Hepatocyte (in vitro differentiated cells): ENCODE data around the gene PTGER2. TPM values are rescaled to one million over a fixed set of nuclear protein-coding genes. Genes with fewer than 3 reads are reported as not detected.

Experiments used
- DNase-seq: peaks from one replicate; pipeline ENCODE4 v3.0.0-alpha.2; 2016; ENCODE audit warnings: low spot score
- H2AFZ ChIP-seq: fragments of 200-600 bp; sonication (generic); 2 replicates; pipeline ENCODE4 v1.6.0; 2016; ENCODE audit warnings: antibody characterized with exemption, mild to moderate bottlenecking
- H3K27ac ChIP-seq: fragments of 200-600 bp; sonication (generic); 2 replicates; pipeline ENCODE4 v1.5.1; 2016; ENCODE audit warnings: mild to moderate bottlenecking
- H3K27me3 ChIP-seq: fragments of 200-600 bp; sonication (generic); 2 replicates; pipeline ENCODE4 v1.6.1; 2016
- H3K36me3 ChIP-seq: fragments of 200-600 bp; sonication (generic); replicated peaks from 2 replicates; pipeline ENCODE4 v1.5.1; 2016; ENCODE audit warnings: low read depth; ENCODE audit not compliant: insufficient read depth
- H3K4me1 ChIP-seq: fragments of 200-600 bp; sonication (generic); 2 replicates; pipeline ENCODE4 v1.5.1; 2016; ENCODE audit warnings: mild to moderate bottlenecking, moderate library complexity; ENCODE audit not compliant: insufficient read depth
- H3K4me2 ChIP-seq: fragments of 200-600 bp; sonication (generic); 2 replicates; pipeline ENCODE4 v1.6.0; 2016
- H3K4me3 ChIP-seq: fragments of 200-600 bp; sonication (generic); 2 replicates; pipeline ENCODE4 v1.5.1; 2016; ENCODE audit warnings: mild to moderate bottlenecking
- H3K79me2 ChIP-seq: fragments of 200-600 bp; sonication (generic); 2 replicates; pipeline ENCODE4 v1.6.0; 2017; ENCODE audit warnings: mild to moderate bottlenecking
- H3K9me2 ChIP-seq: fragments of 200-600 bp; sonication (generic); replicated peaks from 2 replicates; pipeline ENCODE4 v1.6.0; 2017; ENCODE audit warnings: mild to moderate bottlenecking; ENCODE audit not compliant: insufficient read depth
- H3K9me3 ChIP-seq: fragments of 200-600 bp; sonication (generic); 2 replicates; pipeline ENCODE4 v1.5.1; 2016; ENCODE audit warnings: low read depth, mild to moderate bottlenecking
- H4K20me1 ChIP-seq: fragments of 200-600 bp; sonication (generic); 2 replicates; pipeline ENCODE4 v1.6.0; 2016; ENCODE audit warnings: mild to moderate bottlenecking; ENCODE audit not compliant: insufficient read depth, poor library complexity, severe bottlenecking
- EZH2 ChIP-seq: fragments of 200-600 bp; sonication (generic); IDR thresholded peaks from 2 replicates; pipeline ENCODE4 v1.6.1; 2016; ENCODE audit warnings: antibody characterized with exemption, mild to moderate bottlenecking, borderline replicate concordance
- EZH2phosphoT487 ChIP-seq: fragments of 200-600 bp; sonication (generic); IDR thresholded peaks from one replicate; pipeline ENCODE4 v1.6.1; 2018; ENCODE audit warnings: antibody characterized with exemption, mild to moderate bottlenecking, low read depth, moderate library complexity; ENCODE audit not compliant: unreplicated experiment, severe bottlenecking
- WGBS: methylation state at CpG from one replicate; pipeline ENCODE4 v1.1.6; 2016; ENCODE audit warnings: low lambda C conversion rate; ENCODE audit errors: missing lambda C conversion rate; 5-methylcytosine and 5-hydroxymethylcytosine counted together
- polyA plus RNA-seq: library from polyadenylated mRNA; unstranded; fragments of >200 nt; fragmentation: Nextera tagmentation; extraction: Ambion mirVana; gene quantifications from 2 replicates; pipeline ENCODE4 v1.2.1, GENCODE V29; 2016
- total RNA-seq: library from RNA; depleted of rRNA; stranded (reverse); fragments of >200 nt; gene quantifications from 2 replicates; pipeline ENCODE4 v1.2.3, GENCODE V29; 2014
- TF ChIP-seq, protein P1 (sequence below): fragments of 200-600 bp; sonication (generic); IDR thresholded peaks from 2 replicates; pipeline ENCODE4 v1.5.1; 2016; ENCODE audit warnings: antibody characterized with exemption, mild to moderate bottlenecking; ENCODE audit not compliant: poor library complexity

Gene PTGER2
- total and polyA plus RNA-seq, 2 experiments from 2014 or later = 18.5 to 49.3 TPM

DNA sequence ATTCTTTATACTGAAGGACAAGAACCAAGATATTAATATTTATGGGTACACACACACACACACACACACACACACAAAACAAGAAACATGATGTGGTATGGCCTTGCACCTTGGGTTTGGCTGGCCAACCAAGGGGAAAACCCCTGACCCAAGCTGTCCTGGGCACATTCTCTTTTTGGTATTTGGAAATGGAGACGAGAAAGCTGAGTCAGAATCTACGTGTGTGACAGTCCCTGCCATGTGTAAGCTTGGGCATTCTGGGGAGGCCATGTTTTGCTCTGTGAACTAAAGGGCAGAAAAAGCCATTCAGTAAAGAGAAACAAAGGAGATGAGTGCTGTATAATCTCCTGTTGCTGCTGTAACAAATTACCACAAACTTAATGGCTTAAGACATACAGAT lies 35.6 kb downstream of the PTGER2 start:
- no peak overlapping the region for H3K4me3 ChIP-seq
- TF ChIP-seq, protein P1, sequence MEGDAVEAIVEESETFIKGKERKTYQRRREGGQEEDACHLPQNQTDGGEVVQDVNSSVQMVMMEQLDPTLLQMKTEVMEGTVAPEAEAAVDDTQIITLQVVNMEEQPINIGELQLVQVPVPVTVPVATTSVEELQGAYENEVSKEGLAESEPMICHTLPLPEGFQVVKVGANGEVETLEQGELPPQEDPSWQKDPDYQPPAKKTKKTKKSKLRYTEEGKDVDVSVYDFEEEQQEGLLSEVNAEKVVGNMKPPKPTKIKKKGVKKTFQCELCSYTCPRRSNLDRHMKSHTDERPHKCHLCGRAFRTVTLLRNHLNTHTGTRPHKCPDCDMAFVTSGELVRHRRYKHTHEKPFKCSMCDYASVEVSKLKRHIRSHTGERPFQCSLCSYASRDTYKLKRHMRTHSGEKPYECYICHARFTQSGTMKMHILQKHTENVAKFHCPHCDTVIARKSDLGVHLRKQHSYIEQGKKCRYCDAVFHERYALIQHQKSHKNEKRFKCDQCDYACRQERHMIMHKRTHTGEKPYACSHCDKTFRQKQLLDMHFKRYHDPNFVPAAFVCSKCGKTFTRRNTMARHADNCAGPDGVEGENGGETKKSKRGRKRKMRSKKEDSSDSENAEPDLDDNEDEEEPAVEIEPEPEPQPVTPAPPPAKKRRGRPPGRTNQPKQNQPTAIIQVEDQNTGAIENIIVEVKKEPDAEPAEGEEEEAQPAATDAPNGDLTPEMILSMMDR = no peak
- TF ChIP-seq EZH2 = no peak
- TF ChIP-seq EZH2phosphoT487 = no peak
- H2AFZ ChIP-seq = no peak overlapping the region
- peak overlapping the region; percentile 29 for H3K27ac ChIP-seq
- no peak overlapping the region for H3K4me2 ChIP-seq
- no peaks in the 10 kb centered on the region for H3K36me3 ChIP-seq
- peaks cover 29% of the 10 kb centered on the region for H3K4me1 ChIP-seq
- H4K20me1 ChIP-seq = no peaks in the 10 kb centered on the region
- no peaks in the 10 kb centered on the region for H3K9me2 ChIP-seq
- no peak for DNase-seq
- no peaks in the 10 kb centered on the region for H3K9me3 ChIP-seq
- no peaks in the 10 kb centered on the region for H3K27me3 ChIP-seq
- WGBS = 100% methylated on average over 2 of the region's 2 CpGs
- H3K79me2 ChIP-seq = no peaks in the 10 kb centered on the region

DNA sequence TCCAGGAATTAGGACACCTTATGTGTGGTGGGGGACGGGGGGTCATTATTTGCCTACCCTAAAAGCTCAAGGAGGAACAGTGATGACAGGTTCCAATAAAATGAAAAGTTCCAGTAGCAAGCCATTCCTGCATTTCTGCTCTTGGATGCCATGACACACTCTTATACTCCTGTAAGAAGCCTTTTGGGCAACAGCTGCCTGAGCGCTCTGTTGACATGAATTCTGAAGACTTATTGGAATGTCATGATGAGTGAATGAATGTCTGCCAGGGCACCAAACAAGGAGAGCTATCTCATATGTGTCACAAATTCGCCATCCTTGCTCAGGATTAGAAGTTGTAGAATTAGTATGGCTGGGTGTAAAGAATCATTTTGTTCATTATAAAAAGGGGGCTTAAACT lies 36.3 kb downstream of the PTGER2 start:
- DNase-seq = no peak
- H4K20me1 ChIP-seq = no peaks in the 10 kb centered on the region
- no peak for TF ChIP-seq EZH2
- TF ChIP-seq, protein P1 = no peak
- no peak for TF ChIP-seq EZH2phosphoT487
- H3K27me3 ChIP-seq = no peaks in the 10 kb centered on the region
- H3K9me3 ChIP-seq = no peaks in the 10 kb centered on the region
- no peaks in the 10 kb centered on the region for H3K36me3 ChIP-seq
- H2AFZ ChIP-seq = no peak overlapping the region
- no peaks in the 10 kb centered on the region for H3K9me2 ChIP-seq
- H3K79me2 ChIP-seq = no peaks in the 10 kb centered on the region
- H3K4me1 ChIP-seq = peaks cover 29% of the 10 kb centered on the region
- WGBS = 37% methylated on average over 3 of the region's 3 CpGs
- H3K4me3 ChIP-seq = no peak overlapping the region
- H3K4me2 ChIP-seq = peak overlapping the region; percentile 44
- H3K27ac ChIP-seq = peak overlapping the region; percentile 74

DNA sequence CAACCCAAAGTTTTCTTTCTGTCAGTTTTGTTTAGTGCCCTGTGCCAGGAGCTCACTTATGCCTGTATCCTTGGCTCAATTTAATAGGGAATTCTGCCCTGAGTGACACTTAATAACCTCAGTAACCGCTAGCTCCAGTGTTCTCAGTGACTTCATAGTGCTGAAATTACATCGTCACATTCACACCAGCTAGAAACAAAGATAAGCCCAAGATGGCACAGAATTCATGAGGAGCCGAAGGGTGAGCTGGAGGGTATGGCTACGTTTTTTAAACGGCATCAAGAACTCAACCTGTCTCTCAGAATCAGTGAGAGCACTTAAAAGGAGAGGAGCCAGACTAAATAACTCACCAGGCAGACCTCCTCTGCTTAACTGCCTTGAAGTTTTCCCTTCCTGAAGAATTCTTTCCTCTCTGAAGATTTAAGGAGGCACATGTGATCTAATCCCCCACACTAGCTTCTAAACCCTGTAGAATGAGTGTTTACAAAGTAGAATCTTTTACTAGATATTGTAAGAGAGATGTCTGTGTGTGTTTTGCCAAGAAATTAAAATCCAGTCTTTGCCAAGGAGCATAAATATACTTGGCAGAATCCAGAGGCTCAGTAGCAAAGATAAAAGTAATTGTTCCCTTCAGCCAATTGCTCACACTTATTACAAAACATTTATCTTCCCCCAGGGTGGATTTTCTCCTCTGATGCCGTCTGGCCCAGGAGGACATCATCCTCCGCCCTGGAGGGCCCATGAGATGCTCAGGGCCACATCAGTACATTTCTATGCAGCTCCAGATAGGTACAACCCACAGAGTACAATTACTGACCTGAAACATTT lies 37.3 kb downstream of the PTGER2 start:
- Histone ChIP-seq H3K4me1 (peaks cover 29% of the 10 kb centered on the region), H3K27ac (peak overlapping the region; percentile 74), H4K20me1 (no peaks in the 10 kb centered on the region), H3K27me3 (no peaks in the 10 kb centered on the region), H3K4me2 (peak overlapping the region; percentile 44), H3K4me3 (no peak overlapping the region), H3K36me3 (no peaks in the 10 kb centered on the region), H2AFZ (no peak overlapping the region), H3K9me3 (no peaks in the 10 kb centered on the region), H3K9me2 (no peaks in the 10 kb centered on the region), H3K79me2 (no peaks in the 10 kb centered on the region)
- 20% methylated on average over 7 of the region's 7 CpGs for whole genome bisulfite sequencing
- TF ChIP-seq, protein P1 = no peak
- TF ChIP-seq EZH2 = no peak
- TF ChIP-seq EZH2phosphoT487 = peak; percentile 94
- peak; percentile 68 for DNase-seq
